Suppressor macrophage treated with lipopolysaccharide for 1 hour (primary cell): Measurements from ENCODE around the gene GATA2.

Experiments
- DNase-seq, 3 donors: peaks; one replicate each; pipeline ENCODE4 v3.0.0-alpha.2; 2020 to 2022

GATA2 gene

GRCh38 chr3:128487813-128488635, 5.0 kb downstream of the GATA2 start:
- DNase-seq, result peak; percentile 69 to 86 (median 76)

- DNase-seq, result no peak
Observed at GRCh38 chr3:128487538-128487812, 5.5 kb downstream of the GATA2 start.

GRCh38 chr3:128486681-128487537, 6.1 kb downstream of the GATA2 start:
- DNase-seq, result peak in 2 of 3 donors; percentile 41 to 60

- DNase-seq, result no peak
Observed at GRCh38 chr3:128486205-128486628, 6.8 kb downstream of the GATA2 start.

GRCh38 chr3:128485282-128486204, 7.5 kb downstream of the GATA2 start:
- peak; percentile 29 to 48 (median 48) for DNase-seq

- DNase-seq, result no peak
Observed at GRCh38 chr3:128484404-128485281, 8.4 kb downstream of the GATA2 start.

GRCh38 chr3:128483657-128484403, 9.2 kb downstream of the GATA2 start:
- DNase-seq, result no peak

- DNase-seq, result peak; percentile 63 to 79 (median 63)
Observed at GRCh38 chr3:128482666-128483656, 10.0 kb downstream of the GATA2 start.

- no peak for DNase-seq
Observed at GRCh38 chr3:128482175-128482574, 10.8 kb downstream of the GATA2 start.

GRCh38 chr3:128481438-128481942, 11.5 kb downstream of the GATA2 start:
- no peak for DNase-seq

- DNase-seq, result no peak
Observed at GRCh38 chr3:128480717-128481437, 12.1 kb downstream of the GATA2 start.

- DNase-seq, result no peak
Observed at GRCh38 chr3:128480278-128480677, 12.7 kb downstream of the GATA2 start.

GRCh38 chr3:128479558-128480086, 13.4 kb downstream of the GATA2 start:
- no peak for DNase-seq

GRCh38 chr3:128478576-128479506, 14.2 kb downstream of the GATA2 start:
- no peak for DNase-seq

- no peak for DNase-seq
Observed at GRCh38 chr3:128476659-128477058, 16.3 kb downstream of the GATA2 start.

- DNase-seq, result no peak
Observed at GRCh38 chr3:128475355-128475754, 17.6 kb downstream of the GATA2 start.

GRCh38 chr3:128473737-128474136, 19.3 kb downstream of the GATA2 start:
- no peak for DNase-seq

GRCh38 chr3:128473180-128473519, 19.9 kb downstream of the GATA2 start:
- no peak for DNase-seq
